PC-3 (cell line): ENCODE measurements around the gene LRBA. TPM values are rescaled to one million over a fixed set of nuclear protein-coding genes. Genes with fewer than 3 reads are reported as not detected.

ENCODE experiments used
- ATAC-seq: fragments of 200-7000 bp; cut with Tn5 transposase; 2 replicates; pipeline ENCODE4 v1.9.1; 2020; ENCODE audit warnings: mild to moderate bottlenecking, moderate library complexity
- BruUV-seq: library from RNA; stranded (reverse); fragments of 400-500 nt; replicated peaks from 2 replicates; lab custom pipeline; 2021; lab: Mats Ljungman, UMichigan
- CTCF ChIA-PET: fragments of 300-600 bp; sonication (Branson Sonifier 250); formaldehyde crosslinking; loops from one replicate; lab custom pipeline; 2022; ENCODE audit warnings: antibody characterized with exemption; lab: Charles Lee
- POLR2A ChIA-PET: fragments of 300-600 bp; sonication (Branson Sonifier 250); formaldehyde crosslinking; loops from one replicate; lab custom pipeline; 2022; ENCODE audit warnings: antibody characterized with exemption; ENCODE audit not compliant: unreplicated experiment; lab: Charles Lee
- DNase-seq: peaks from one replicate; pipeline ENCODE4 v3.0.0-alpha.2; 2015
- H2AFZ ChIP-seq: fragments of 300-600 bp; sonication (generic); 2 replicates; pipeline ENCODE4 v1.6.0; 2016; ENCODE audit warnings: antibody characterized with exemption, low read length
- H3F3A ChIP-seq: fragments of 300-600 bp; sonication (generic); one replicate; pipeline ENCODE4 v1.6.0; 2017; ENCODE audit warnings: antibody characterized with exemption, low read length, control low read depth, mild to moderate bottlenecking; ENCODE audit not compliant: unreplicated experiment
- H3K27ac ChIP-seq: fragments of 300-600 bp; sonication (generic); 2 replicates; pipeline ENCODE4 v1.5.1; 2016; ENCODE audit warnings: mild to moderate bottlenecking, low read length
- H3K27me3 ChIP-seq: fragments of 300-600 bp; sonication (generic); 2 replicates; pipeline ENCODE4 v1.6.1; 2016; ENCODE audit warnings: low read length, mixed read lengths
- H3K36me3 ChIP-seq: fragments of 300-600 bp; sonication (generic); 2 replicates; pipeline ENCODE4 v1.6.1; 2016; ENCODE audit warnings: low read depth, mixed run types, low read length, mixed read lengths
- H3K4me1 ChIP-seq: fragments of 300-600 bp; sonication (generic); 2 replicates; pipeline ENCODE4 v1.5.1; 2016; ENCODE audit warnings: low read length; ENCODE audit not compliant: insufficient read depth
- H3K4me2 ChIP-seq: fragments of 300-600 bp; sonication (generic); 2 replicates; pipeline ENCODE4 v1.6.0; 2016; ENCODE audit warnings: low read length
- H3K4me3 ChIP-seq: fragments of 300-600 bp; sonication (generic); 2 replicates; pipeline ENCODE4 v1.5.1; 2016; ENCODE audit warnings: mild to moderate bottlenecking, low read length, mixed read lengths
- H3K79me2 ChIP-seq: fragments of 300-600 bp; sonication (generic); 2 replicates; pipeline ENCODE4 v1.6.1; 2017; ENCODE audit warnings: low read length, mixed read lengths
- H3K9ac ChIP-seq: fragments of 300-600 bp; sonication (generic); 2 replicates; pipeline ENCODE4 v1.6.0; 2016; ENCODE audit warnings: mild to moderate bottlenecking, low read length
- H3K9me2 ChIP-seq: fragments of 300-600 bp; sonication (generic); replicated peaks from 2 replicates; pipeline ENCODE4 v1.6.1; 2016; ENCODE audit warnings: mixed run types, low read length, mixed read lengths
- H3K9me3 ChIP-seq: fragments of 300-600 bp; sonication (generic); 2 replicates; pipeline ENCODE4 v1.6.1; 2016; ENCODE audit warnings: low read length, mixed read lengths
- H4K20me1 ChIP-seq: fragments of 300-600 bp; sonication (generic); 2 replicates; pipeline ENCODE4 v1.6.1; 2016; ENCODE audit warnings: low read length, mixed read lengths
- CTCF ChIP-seq: fragments of 300-600 bp; sonication (generic); conservative IDR thresholded peaks from 2 replicates; pipeline ENCODE4 v1.5.1; 2017; ENCODE audit warnings: antibody characterized with exemption, low read depth, mild to moderate bottlenecking, low read length
- EZH2 ChIP-seq: fragments of 300-600 bp; sonication (generic); IDR thresholded peaks from one replicate; pipeline ENCODE4 v1.6.1; 2017; ENCODE audit warnings: antibody characterized with exemption, mild to moderate bottlenecking, low read length; ENCODE audit not compliant: unreplicated experiment
- EZH2phosphoT487 ChIP-seq: fragments of 300-600 bp; sonication (generic); IDR thresholded peaks from 2 replicates; pipeline ENCODE4 v1.6.1; 2018; ENCODE audit warnings: mild to moderate bottlenecking, antibody characterized with exemption, low read length, borderline replicate concordance
- intact Hi-C: fragments of 100-400 bp; cut with micrococcal nuclease; formaldehyde crosslinking; loops from 2 replicates; pipeline ENCODE4 v1.9.0; 2023
- total RNA-seq: library from RNA; depleted of rRNA; stranded (reverse); fragments of >200 nt; gene quantifications from 2 replicates; pipeline ENCODE4 v1.2.3, GENCODE V29; 2014

LRBA gene
- total RNA-seq, 1 experiment from 2014 or later: 40.8 TPM

- no peak overlapping the region for H2AFZ ChIP-seq
- H3F3A ChIP-seq: no peaks in the 10 kb centered on the region
- no peaks in the 10 kb centered on the region for H4K20me1 ChIP-seq
- CTCF ChIA-PET: no interaction called here
- TF ChIP-seq EZH2: no peak
- no peak for TF ChIP-seq CTCF
- no peak for TF ChIP-seq EZH2phosphoT487
- H3K27ac ChIP-seq: no peak overlapping the region
- no peaks in the 10 kb centered on the region for H3K27me3 ChIP-seq
- ATAC-seq: no peak
- H3K4me3 ChIP-seq: no peak overlapping the region
- H3K79me2 ChIP-seq: no peaks in the 10 kb centered on the region
- no peak for DNase-seq
- H3K9ac ChIP-seq: no peak overlapping the region
- no peaks in the 10 kb centered on the region for H3K9me2 ChIP-seq
- no peaks in the 10 kb centered on the region for H3K36me3 ChIP-seq
- no peaks in the 10 kb centered on the region for H3K4me1 ChIP-seq
- no peak overlapping the region for H3K4me2 ChIP-seq
- POLR2A ChIA-PET: no interaction called here
- no peaks in the 10 kb centered on the region for H3K9me3 ChIP-seq
- intact Hi-C loops: no loop called here
- no TSS peak for BruUV-seq
These were observed 689.2 kb downstream of the LRBA start for GRCh38 chr4:150325872-150326271.

- no peak for ATAC-seq
- Histone ChIP-seq H4K20me1 (no peaks in the 10 kb centered on the region), H3K27me3 (no peaks in the 10 kb centered on the region), H3K4me3 (no peak overlapping the region), H3K79me2 (no peaks in the 10 kb centered on the region), H3K9me2 (no peaks in the 10 kb centered on the region), H3K36me3 (no peaks in the 10 kb centered on the region), H3K4me1 (no peaks in the 10 kb centered on the region), H3K27ac (no peak overlapping the region), H3F3A (no peaks in the 10 kb centered on the region), H3K9me3 (no peaks in the 10 kb centered on the region), H3K9ac (no peak overlapping the region), H3K4me2 (no peak overlapping the region), H2AFZ (no peak overlapping the region)
- intact Hi-C loops: no loop called here
- no peak for TF ChIP-seq EZH2
- TF ChIP-seq CTCF: no peak
- TF ChIP-seq EZH2phosphoT487: no peak
- CTCF ChIA-PET: no interaction called here
- DNase-seq: no peak
- BruUV-seq: no TSS peak
- POLR2A ChIA-PET: no interaction called here
These were observed 691.4 kb downstream of the LRBA start for GRCh38 chr4:150323406-150324325.

- Histone ChIP-seq H3K27ac (no peak overlapping the region), H3K4me2 (no peak overlapping the region), H2AFZ (no peak overlapping the region), H3K79me2 (no peaks in the 10 kb centered on the region), H3K4me3 (no peak overlapping the region), H3K9me2 (no peaks in the 10 kb centered on the region), H3K27me3 (no peaks in the 10 kb centered on the region), H3F3A (no peaks in the 10 kb centered on the region), H3K9me3 (no peaks in the 10 kb centered on the region), H3K9ac (no peak overlapping the region), H4K20me1 (no peaks in the 10 kb centered on the region), H3K4me1 (no peaks in the 10 kb centered on the region), H3K36me3 (no peaks in the 10 kb centered on the region)
- intact Hi-C loops: no loop called here
- CTCF ChIA-PET: no interaction called here
- ATAC-seq: no peak
- POLR2A ChIA-PET: interaction anchor here (0.6 kb wide), 1 partner anchor 177 kb away, joined by 16 read pairs; no protein-coding TSS in a partner anchor
- TF ChIP-seq CTCF: no peak
- no peak for TF ChIP-seq EZH2
- no peak for TF ChIP-seq EZH2phosphoT487
- no TSS peak for BruUV-seq
- DNase-seq: no peak
These were observed 692.4 kb downstream of the LRBA start for GRCh38 chr4:150322646-150323045.
